Left colon (tissue), 2 donors: Measurements from ENCODE around the gene HLA-DRB1. TPM values are rescaled to one million over a fixed set of nuclear protein-coding genes. Genes with fewer than 3 reads are reported as not detected.
"Not testable (repeated sequence)": the region's sequence is repeated elsewhere in the genome, so short reads cannot be mapped to it uniquely, and the experiment has no call there.

Experiments used
- ATAC-seq: fragments of 200-7000 bp; cut with Tn5 transposase; one replicate; pipeline ENCODE4 v1.9.1; 2020; ENCODE audit warnings: mild to moderate bottlenecking, moderate library complexity
- DNase-seq, 2 donors: peaks; one replicate each; pipeline ENCODE4 v3.0.0-alpha.2; 2020
- intact Hi-C, 2 donors: fragments of 100-400 bp; cut with DNase I in 1 of 2; cut with micrococcal nuclease in 1 of 2; formaldehyde crosslinking; loops; one replicate each; pipeline versions ENCODE4 v1.11.2 to v1.14.0; 2022; cut with DNase I, micrococcal nuclease
- total RNA-seq, 2 donors: library from RNA; stranded (reverse); fragmentation: NEBNext Ultra II Directional; extraction: Animal tissue kit (Norgen Biotek cat#: 25700); gene quantifications; one replicate each; pipeline ENCODE4 v1.2.1, GENCODE V29; 2021
- donor health status: DM: no; HTN: no; CAD: no.
- donor health status: DM: yes; HTN: yes; CAD: no.

Gene HLA-DRB1
- total RNA-seq, 2 donors from 2014 or later = 34.7 to 191 TPM

DNA sequence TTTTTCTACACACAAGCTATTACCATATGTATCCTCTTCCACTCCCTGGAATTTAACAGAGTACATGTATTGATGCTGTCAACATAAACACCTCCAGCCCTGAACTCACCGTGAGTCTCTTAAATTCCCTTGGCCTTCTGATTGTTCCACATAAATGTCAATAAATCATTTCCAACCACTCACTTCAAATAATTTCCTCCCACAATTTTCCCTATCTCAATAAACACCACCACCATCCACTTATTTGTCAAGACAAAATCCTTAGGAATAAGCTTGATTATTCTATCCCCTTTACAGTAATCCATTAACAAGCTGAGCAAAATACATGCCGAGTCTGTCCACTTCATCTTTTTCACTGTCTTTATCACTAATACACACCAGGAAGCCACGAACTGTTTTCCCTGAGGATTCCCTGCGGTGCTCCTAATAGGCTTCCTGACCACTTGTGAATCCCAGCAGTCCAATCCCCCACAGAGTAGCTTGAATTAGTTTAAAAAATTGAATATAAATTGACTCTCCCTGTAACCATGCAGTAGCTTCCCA is 19.2 kb downstream of the HLA-DRB1 start:
- intact Hi-C loops = no loop called here
- no peak for DNase-seq
- no peak for ATAC-seq

DNA sequence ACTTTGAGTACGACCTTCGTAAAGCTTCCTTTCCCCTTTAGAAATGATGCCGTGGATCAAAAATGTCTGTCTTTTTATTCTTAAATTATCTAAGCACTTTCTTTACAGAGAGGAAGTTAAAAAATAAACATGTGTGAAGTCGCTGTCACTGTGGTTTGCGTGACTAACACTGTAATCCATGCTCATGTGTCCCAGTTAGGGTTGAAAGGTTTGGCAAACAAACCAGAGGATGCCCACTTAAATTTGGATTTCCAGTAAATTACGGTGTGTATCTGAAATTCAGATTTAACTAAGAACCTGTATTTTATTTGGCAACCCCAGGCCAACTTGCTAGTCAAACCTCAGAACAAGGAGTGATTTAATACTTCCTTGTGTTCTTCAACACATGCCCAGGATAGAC is 21.1 kb downstream of the HLA-DRB1 start:
- no peak for DNase-seq
- intact Hi-C loops = no loop called here

GRCh38 chr6:32566957-32567356 is 22.7 kb downstream of the HLA-DRB1 start:
- DNase-seq (no peak), ATAC-seq (no peak)
- intact Hi-C loops = no loop called here

More for the DNA sequence above, 21.1 kb downstream of the HLA-DRB1 start:
- no peak for ATAC-seq

GRCh38 chr6:32565511-32565910 is 24.1 kb downstream of the HLA-DRB1 start:
- DNase-seq (no peak), ATAC-seq (no peak)
- intact Hi-C loops = no loop called here

- intact Hi-C loops = no loop called here
- DNase-seq = no peak
- peak; percentile 86 for ATAC-seq
Measured at GRCh38 chr6:32562940-32563339, 26.7 kb downstream of the HLA-DRB1 start.

DNA sequence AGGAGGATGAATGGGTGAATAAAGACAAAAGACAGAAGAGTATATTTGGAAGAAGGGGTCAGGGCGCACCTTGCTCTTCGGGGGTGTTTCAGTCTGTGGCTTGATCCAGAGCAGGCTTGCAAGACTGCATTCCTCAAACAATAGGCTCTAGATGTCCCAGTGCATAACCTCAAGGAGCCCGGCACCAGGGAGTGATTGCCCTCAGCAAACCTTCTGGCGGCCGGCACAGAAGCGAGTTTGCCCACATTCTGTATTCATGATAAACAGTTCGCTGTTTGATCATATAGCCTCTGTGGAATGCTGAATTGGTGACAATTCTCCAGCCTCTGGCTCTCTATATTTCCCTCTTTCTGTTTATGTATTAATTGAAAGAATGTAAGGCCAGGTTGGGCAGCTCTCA is 29.9 kb downstream of the HLA-DRB1 start:
- DNase-seq = no peak
- intact Hi-C loops = no loop called here
- ATAC-seq = no peak

DNA sequence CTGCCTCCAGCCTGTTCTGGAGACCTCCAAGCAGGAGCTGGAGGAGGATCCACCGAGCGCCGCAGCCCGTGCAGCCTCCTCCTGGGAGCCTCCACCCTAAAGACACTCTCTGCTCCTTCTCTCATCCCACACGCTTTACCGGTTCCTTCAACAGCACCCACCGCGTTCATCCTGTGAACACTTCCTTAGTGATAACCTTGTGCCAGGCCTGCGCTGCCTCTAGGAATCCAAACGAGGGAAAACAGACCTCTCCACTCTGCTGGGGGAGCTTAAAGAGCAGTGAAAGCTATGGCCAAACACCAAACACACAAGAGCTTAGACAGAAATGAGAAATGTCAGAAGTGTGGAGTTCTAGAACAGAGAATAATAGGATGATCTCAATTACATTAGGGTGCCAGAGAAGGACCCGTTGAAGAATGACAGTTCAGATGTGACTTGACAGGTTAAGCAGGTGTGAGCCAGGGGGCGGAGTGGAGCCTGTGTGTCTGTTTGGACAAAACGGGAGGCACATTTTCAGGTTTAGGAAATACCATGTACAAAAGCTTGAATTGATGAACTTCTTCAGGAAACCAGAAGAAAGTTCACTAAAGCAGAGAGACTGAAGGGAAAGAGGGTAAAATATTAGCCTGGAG is 31.1 kb downstream of the HLA-DRB1 start:
- DNase-seq (peak in 1 of 2 donors; percentile 34), ATAC-seq (no peak)
- intact Hi-C loops = no loop called here

DNA sequence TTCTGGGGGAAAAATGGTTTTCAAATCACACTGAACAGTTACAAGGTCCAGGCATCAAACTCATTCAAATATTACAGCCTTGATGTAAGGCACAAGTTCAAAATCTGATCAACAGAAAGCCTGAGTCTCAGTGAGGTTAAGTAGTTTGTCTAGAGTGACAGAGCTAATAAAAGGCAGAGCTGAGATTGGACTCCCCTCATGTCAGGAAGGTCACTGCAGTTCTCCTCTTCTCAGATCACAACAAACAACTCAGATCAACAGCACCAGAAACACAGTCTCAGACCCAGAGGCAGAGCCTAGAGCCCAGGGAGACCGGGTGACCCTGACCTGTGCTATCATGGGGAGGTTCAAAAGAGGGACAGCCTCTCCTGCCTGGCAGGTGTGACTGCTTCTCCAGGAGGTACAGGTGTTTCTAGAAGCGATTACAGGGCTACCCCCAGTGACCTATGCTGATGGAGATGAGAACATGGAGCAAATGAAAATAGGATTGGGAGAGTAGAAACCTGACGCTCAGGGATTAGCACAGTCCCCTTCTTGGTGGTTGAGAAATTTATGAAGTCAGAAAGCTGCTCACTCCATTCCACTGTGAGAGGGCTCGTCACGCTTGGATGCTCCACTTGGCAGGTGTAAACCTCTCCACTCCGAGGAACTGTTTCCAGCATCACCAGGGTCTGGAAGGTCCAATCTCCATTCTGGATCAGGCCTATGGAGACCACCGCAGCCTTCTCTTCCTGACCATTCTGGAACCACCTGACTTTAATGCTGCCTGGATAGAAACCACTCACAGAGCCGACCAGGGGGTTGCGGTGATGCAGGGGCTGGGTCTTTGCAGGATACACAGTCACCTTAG is 35.3 kb downstream of the HLA-DRB1 start:
- DNase-seq (no peak), ATAC-seq (no peak)
- intact Hi-C loops = no loop called here

DNA sequence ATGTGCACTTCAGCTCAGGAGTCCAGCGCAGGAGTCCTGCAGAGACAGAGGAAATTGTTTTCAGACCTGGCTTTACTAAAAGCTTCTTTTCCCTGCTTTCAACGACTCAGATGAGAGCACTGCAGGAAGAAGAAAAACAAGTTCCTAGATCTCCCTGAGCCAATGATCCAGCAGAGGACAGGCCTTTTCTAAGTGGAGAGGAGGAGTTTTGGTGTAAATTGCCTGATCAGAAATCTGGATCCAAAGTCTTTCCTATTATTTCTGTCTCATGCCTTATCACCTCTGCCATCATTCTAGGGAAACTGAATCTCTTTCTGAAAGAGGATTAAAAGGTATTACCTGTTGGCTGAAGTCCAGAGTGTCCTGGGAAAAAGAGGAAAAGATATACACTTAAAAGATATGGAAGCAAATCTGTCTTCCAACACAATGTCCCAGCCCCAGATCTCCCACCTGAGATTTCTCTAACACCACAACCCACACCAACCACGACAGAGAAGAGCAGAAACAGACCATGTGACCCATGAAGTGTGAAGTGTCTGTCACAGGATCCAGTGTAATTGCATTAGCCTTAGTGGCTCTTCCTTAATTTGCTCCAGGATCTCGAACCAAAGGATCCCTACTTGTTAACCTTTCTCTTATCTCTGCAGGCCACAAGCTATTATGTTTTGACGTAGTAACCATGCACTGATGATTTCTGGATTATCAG is 36.5 kb downstream of the HLA-DRB1 start:
- intact Hi-C loops = no loop called here
- ATAC-seq (peak; percentile 73), DNase-seq (no peak)

DNA sequence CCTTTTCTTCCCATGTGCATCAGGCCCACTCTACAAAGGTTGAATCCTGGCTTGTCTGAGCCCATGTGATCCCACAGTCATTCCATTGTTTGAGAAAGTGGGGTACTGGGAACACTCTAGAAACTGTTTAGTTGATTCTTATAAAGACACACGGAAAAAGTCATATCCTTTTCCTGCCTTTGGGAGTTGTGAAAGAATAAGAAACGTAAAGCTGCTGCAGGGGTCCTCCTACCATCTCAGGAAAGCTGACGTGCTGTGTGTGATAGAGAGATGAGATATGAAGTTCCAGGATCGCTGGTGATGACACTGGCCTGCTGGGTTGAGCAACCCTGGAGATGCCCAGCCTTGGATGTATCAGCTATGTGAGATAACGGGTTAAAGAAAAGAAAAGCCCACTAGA is 38.2 kb downstream of the HLA-DRB1 start:
- ATAC-seq (no peak), DNase-seq (no peak)
- intact Hi-C loops = no loop called here

- intact Hi-C loops = no loop called here
- no peak for DNase-seq
- no peak for ATAC-seq
Measured at GRCh38 chr6:32539839-32540238, 49.8 kb downstream of the HLA-DRB1 start.

DNA sequence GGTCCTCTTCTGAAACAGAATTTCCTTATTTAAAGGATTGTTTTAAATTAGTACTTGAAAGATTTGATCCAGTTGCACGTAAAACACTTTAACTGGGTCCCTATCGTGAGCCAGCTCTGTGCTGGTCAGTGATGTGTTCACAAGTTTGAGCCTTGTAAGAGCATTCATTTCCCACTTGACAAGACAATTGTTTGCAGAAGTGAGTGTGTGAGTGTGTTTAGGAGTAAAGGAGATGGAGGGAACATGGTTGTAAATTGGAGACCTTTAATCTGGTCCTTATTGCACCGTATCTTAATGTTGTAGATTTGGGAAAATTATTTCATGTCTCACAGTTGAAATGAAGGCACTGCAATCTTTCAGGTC is 59.2 kb downstream of the HLA-DRB1 start:
- intact Hi-C loops, DNase-seq, ATAC-seq: not testable (repeated sequence)

DNA sequence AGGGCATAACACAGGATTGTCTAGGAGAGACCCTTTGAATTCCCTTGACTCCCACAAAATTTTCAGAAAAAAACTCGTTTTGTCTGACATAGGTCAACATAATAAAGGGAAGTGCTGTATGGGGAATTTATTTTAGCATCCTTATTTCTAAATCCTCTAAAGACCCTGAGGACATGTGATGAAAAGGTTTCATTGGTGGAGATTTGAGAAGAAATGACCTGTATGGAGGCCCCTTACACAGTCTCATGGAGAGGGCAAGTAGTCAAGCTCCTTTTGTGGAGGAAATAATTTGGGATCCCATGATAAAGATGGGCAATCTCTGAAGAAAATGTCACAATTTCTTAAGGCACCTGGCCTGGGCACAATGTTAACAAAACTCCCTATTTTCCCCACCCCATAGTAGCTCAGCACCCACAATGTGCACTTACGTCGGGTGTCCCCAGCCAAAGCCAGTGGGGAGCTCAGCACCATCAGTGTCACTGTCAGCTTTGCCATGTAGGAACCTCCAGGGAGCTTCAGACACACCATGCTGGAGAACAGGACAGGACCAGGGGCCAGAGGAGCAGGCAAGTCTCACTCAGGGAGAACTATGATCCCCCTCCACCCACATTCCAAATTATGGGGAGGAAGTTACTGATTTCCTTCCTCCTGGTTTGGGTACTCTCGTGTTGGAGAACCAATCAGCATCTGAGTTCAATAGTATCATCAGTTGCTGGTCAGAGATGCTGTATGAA is 59.8 kb downstream of the HLA-DRB1 start, which contains the start of gene HLA-DRB5:
Gene HLA-DRB5, minus strand, starts transcription at position 591 of the 734 bp plus-strand sequence. Its CDS starts 63 bp downstream, at position 528.
- ATAC-seq = peak; percentile 58
- intact Hi-C loops = no loop called here
- no peak for DNase-seq

Other genes starting within 250 kb of the HLA-DRB1 start
- not detected for gene TSBP1, start 217.9 kb downstream of the HLA-DRB1 start, total RNA-seq
- gene BTNL2, start 182.7 kb downstream of the HLA-DRB1 start, total RNA-seq = not detected
- gene HLA-DRA, start 150.0 kb downstream of the HLA-DRB1 start, total RNA-seq = 100 to 1,000 TPM in 1 of 2 donors, 10 to 100 TPM in 1; 29.3 to 159 TPM
- gene HLA-DRB5, start 59.6 kb downstream of the HLA-DRB1 start, total RNA-seq = 100 to 1,000 TPM in 1 of 2 donors, 10 to 100 TPM in 1; 15.6 to 121 TPM
- gene HLA-DQA1, start 47.6 kb upstream of the HLA-DRB1 start, total RNA-seq = 10 to 100 TPM in 1 of 2 donors, 1 to 10 TPM in 1; 5.1 to 45.0 TPM
- 10 to 100 TPM in 1 of 2 donors, 1 to 10 TPM in 1; 6.6 to 39.3 TPM for gene HLA-DQB1, start 76.8 kb upstream of the HLA-DRB1 start, total RNA-seq
- gene HLA-DQA2, start 151.5 kb upstream of the HLA-DRB1 start, total RNA-seq = 1 to 10 TPM in 1 of 2 donors, not detected in 1; 1.2 TPM
- under 1 TPM; 0.58 to 0.95 TPM for gene HLA-DQB2, start 173.7 kb upstream of the HLA-DRB1 start, total RNA-seq
- 1 to 10 TPM in 1 of 2 donors, under 1 TPM in 1; 0.64 to 1.7 TPM for gene HLA-DOB, start 227.2 kb upstream of the HLA-DRB1 start, total RNA-seq
- 100 to 1,000 TPM in 1 of 2 donors, 10 to 100 TPM in 1; 38.9 to 109 TPM for gene TAP2, start 248.9 kb upstream of the HLA-DRB1 start, total RNA-seq